ENCODE measurements around the gene TMEM132A. TPM values are rescaled to one million over a fixed set of nuclear protein-coding genes. Genes with fewer than 3 reads are reported as not detected.

TMEM132A gene
- total RNA-seq, 1 experiment from 2014 or later = 114 TPM

- TF ChIP-seq E2F4 (CRISPR knock-in tag; IDR thresholded peaks at IDR 0.05; ENCODE audit: borderline replicate concordance, low read depth) = no peak
- TF ChIP-seq KAT7 (CRISPR knock-in tag; IDR thresholded peaks at IDR 0.05; ENCODE audit: borderline replicate concordance) = no peak
These were observed 31.3 kb downstream of the TMEM132A start (continued) for GRCh38 chr11:60955571-60955970.

DNA sequence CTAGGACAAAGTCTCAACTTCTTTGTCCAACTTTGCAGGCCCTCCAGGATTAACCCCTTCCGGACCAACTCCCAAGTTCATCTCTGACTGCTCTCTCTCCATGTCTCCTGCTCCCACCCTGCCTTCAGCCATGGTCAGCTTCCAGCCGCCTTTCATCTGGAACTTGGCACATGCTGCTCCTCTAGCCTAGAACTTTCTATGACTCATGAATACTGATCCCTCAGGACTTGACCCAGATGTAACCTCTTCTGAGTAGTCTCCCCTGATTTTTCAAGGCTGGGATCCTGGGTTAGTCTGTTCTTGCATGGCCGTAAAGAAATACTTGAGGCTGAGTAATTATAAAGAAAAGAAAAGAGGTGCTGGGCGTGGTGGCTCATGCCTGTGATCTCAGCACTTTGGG is 32.9 kb downstream of the TMEM132A start:
- H3K4me1 Mint-ChIP-seq = peaks cover 8% of the 10 kb centered on the region
- ChIA-PET CTCF (no interaction called here), POLR2A (no interaction called here)
- H3K9me3 Mint-ChIP-seq = no peaks in the 10 kb centered on the region
- ATAC-seq = no peak
- H3K27me3 Mint-ChIP-seq (ENCODE audit: low read depth) = peaks cover 25% of the 10 kb centered on the region
- H3K27ac Mint-ChIP-seq = no peak overlapping the region
- DNase-seq (ENCODE audit: low spot score) = no peak
- no peaks in the 10 kb centered on the region for H3K36me3 Mint-ChIP-seq
- no peak overlapping the region for H3K4me3 Mint-ChIP-seq
- no peak for TF ChIP-seq EMX1 (CRISPR knock-in tag; IDR thresholded peaks at IDR 0.05)
- TF ChIP-seq GTF2I (CRISPR knock-in tag; conservative IDR thresholded peaks at IDR 0.05) = no peak
- TF ChIP-seq, protein P1, sequence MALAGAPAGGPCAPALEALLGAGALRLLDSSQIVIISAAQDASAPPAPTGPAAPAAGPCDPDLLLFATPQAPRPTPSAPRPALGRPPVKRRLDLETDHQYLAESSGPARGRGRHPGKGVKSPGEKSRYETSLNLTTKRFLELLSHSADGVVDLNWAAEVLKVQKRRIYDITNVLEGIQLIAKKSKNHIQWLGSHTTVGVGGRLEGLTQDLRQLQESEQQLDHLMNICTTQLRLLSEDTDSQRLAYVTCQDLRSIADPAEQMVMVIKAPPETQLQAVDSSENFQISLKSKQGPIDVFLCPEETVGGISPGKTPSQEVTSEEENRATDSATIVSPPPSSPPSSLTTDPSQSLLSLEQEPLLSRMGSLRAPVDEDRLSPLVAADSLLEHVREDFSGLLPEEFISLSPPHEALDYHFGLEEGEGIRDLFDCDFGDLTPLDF (CRISPR knock-in tag; IDR thresholded peaks at IDR 0.05) = no peak
- no peak for TF ChIP-seq E2F4 (CRISPR knock-in tag; IDR thresholded peaks at IDR 0.05; ENCODE audit: borderline replicate concordance, low read depth)
- TF ChIP-seq, protein P2, sequence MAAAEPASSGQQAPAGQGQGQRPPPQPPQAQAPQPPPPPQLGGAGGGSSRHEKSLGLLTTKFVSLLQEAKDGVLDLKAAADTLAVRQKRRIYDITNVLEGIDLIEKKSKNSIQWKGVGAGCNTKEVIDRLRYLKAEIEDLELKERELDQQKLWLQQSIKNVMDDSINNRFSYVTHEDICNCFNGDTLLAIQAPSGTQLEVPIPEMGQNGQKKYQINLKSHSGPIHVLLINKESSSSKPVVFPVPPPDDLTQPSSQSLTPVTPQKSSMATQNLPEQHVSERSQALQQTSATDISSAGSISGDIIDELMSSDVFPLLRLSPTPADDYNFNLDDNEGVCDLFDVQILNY (CRISPR knock-in tag; IDR thresholded peaks at IDR 0.05) = no peak
- TF ChIP-seq, protein P3, sequence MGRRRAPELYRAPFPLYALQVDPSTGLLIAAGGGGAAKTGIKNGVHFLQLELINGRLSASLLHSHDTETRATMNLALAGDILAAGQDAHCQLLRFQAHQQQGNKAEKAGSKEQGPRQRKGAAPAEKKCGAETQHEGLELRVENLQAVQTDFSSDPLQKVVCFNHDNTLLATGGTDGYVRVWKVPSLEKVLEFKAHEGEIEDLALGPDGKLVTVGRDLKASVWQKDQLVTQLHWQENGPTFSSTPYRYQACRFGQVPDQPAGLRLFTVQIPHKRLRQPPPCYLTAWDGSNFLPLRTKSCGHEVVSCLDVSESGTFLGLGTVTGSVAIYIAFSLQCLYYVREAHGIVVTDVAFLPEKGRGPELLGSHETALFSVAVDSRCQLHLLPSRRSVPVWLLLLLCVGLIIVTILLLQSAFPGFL (CRISPR knock-in tag; IDR thresholded peaks at IDR 0.05; ENCODE audit: borderline replicate concordance) = no peak
- TF ChIP-seq ATF1 (CRISPR knock-in tag; IDR thresholded peaks at IDR 0.05) = no peak
- TF ChIP-seq, protein P4, sequence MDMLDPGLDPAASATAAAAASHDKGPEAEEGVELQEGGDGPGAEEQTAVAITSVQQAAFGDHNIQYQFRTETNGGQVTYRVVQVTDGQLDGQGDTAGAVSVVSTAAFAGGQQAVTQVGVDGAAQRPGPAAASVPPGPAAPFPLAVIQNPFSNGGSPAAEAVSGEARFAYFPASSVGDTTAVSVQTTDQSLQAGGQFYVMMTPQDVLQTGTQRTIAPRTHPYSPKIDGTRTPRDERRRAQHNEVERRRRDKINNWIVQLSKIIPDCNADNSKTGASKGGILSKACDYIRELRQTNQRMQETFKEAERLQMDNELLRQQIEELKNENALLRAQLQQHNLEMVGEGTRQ (CRISPR knock-in tag; IDR thresholded peaks at IDR 0.05) = no peak
- no peak for TF ChIP-seq ATF6 (CRISPR knock-in tag; IDR thresholded peaks at IDR 0.05)
- TF ChIP-seq MAX (CRISPR knock-in tag; IDR thresholded peaks at IDR 0.05) = no peak
- no peak for TF ChIP-seq TEAD4 (CRISPR knock-in tag; IDR thresholded peaks at IDR 0.05)
- TF ChIP-seq, protein P5, sequence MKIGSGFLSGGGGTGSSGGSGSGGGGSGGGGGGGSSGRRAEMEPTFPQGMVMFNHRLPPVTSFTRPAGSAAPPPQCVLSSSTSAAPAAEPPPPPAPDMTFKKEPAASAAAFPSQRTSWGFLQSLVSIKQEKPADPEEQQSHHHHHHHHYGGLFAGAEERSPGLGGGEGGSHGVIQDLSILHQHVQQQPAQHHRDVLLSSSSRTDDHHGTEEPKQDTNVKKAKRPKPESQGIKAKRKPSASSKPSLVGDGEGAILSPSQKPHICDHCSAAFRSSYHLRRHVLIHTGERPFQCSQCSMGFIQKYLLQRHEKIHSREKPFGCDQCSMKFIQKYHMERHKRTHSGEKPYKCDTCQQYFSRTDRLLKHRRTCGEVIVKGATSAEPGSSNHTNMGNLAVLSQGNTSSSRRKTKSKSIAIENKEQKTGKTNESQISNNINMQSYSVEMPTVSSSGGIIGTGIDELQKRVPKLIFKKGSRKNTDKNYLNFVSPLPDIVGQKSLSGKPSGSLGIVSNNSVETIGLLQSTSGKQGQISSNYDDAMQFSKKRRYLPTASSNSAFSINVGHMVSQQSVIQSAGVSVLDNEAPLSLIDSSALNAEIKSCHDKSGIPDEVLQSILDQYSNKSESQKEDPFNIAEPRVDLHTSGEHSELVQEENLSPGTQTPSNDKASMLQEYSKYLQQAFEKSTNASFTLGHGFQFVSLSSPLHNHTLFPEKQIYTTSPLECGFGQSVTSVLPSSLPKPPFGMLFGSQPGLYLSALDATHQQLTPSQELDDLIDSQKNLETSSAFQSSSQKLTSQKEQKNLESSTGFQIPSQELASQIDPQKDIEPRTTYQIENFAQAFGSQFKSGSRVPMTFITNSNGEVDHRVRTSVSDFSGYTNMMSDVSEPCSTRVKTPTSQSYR (CRISPR knock-in tag; IDR thresholded peaks at IDR 0.05) = no peak
- TF ChIP-seq ATF2 (CRISPR knock-in tag; IDR thresholded peaks at IDR 0.05; ENCODE audit: borderline replicate concordance, low read depth) = no peak
- TF ChIP-seq KAT7 (CRISPR knock-in tag; IDR thresholded peaks at IDR 0.05; ENCODE audit: borderline replicate concordance) = no peak
